IPS DF 19.7 (cell line): ENCODE data around the gene CBFA2T3.
"Not testable (repeated sequence)": the region's sequence is repeated elsewhere in the genome, so short reads cannot be mapped to it uniquely, and the experiment has no call there.

Experiments
- DNase-seq: peaks from one replicate; pipeline ENCODE4 v3.0.0-alpha.2; 2013; ENCODE audit warnings: low read depth, low spot score

The CBFA2T3 gene

GRCh38 chr16:88923450-88923849, 53.6 kb downstream of the CBFA2T3 start:
- no peak for DNase-seq

DNA sequence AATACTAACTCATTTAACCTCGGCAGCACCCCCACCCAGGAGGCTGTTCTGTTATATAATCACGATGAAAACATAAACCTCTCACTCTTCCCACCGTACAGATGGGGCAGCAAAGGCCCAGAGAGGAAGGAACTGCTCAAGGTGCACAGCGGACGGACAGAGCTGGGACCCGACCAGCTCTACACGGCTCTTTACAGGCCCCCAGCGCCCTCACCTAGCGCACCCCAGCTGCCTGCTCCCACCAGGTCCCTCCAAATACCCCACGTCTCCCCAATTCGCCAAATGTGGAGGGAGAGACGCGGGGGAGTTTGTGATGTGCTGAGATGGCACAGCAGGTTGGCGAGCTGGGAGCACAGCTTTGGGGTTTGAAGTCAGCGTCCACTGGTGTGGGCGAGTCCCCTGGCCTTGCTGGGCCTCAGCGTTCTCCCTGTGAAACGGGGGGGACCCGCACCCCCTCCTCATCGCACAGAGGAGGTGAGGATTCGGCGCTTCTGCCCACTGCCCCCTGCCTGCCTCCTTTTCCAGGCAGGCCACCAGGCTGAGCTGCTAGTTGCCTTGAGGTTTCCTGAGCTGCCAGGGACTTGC, 54.1 kb downstream of the CBFA2T3 start:
- DNase-seq, result no peak

GRCh38 chr16:88922114-88922825, 54.7 kb downstream of the CBFA2T3 start:
- DNase-seq, result no peak

DNA sequence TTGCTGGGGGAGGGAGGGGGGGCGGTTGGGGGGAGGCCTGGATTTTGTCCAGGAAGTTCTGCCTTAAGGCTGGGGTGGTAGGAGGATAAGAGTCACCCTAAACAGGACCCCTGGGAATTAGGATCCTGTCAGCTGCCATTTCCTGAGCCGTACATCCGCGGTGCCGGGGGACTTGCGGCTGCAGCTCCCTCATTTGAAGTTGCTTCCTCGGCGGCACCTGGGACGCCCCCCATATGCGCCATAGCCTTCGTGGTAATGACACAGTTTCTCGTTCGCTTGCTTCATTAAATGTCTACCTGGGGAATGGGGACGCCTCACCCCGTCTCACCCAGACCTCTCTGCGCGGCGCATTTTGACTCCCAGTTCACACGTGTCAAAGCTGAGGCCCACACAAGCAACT, 55.4 kb downstream of the CBFA2T3 start:
- no peak for DNase-seq

GRCh38 chr16:88920618-88921590, 56.1 kb downstream of the CBFA2T3 start:
- DNase-seq, result no peak

- DNase-seq, result no peak
These were observed 57.1 kb downstream of the CBFA2T3 start for GRCh38 chr16:88919936-88920335.

DNA sequence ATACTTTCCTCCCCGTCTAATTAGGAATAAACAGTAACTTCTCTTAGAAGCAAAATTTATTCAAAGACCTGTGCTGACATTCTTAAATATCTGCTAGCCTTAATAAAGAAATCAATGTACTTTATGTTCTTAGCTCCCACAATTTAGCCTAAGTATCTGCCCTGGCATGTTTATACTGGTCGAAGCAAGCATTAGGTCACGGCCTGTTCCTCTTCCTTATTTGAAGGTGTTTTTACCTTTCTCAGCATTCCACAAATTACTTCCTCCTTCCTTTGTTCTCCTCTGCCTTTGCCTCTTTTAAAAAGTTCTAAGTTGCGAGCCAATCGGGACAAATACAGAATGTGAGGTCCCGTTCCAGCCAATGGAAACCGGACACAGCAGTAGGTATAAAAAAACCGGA, 58.1 kb downstream of the CBFA2T3 start:
- DNase-seq, result not testable (repeated sequence)

- DNase-seq, result no peak
These were observed 58.9 kb downstream of the CBFA2T3 start for GRCh38 chr16:88917915-88918627.

DNA sequence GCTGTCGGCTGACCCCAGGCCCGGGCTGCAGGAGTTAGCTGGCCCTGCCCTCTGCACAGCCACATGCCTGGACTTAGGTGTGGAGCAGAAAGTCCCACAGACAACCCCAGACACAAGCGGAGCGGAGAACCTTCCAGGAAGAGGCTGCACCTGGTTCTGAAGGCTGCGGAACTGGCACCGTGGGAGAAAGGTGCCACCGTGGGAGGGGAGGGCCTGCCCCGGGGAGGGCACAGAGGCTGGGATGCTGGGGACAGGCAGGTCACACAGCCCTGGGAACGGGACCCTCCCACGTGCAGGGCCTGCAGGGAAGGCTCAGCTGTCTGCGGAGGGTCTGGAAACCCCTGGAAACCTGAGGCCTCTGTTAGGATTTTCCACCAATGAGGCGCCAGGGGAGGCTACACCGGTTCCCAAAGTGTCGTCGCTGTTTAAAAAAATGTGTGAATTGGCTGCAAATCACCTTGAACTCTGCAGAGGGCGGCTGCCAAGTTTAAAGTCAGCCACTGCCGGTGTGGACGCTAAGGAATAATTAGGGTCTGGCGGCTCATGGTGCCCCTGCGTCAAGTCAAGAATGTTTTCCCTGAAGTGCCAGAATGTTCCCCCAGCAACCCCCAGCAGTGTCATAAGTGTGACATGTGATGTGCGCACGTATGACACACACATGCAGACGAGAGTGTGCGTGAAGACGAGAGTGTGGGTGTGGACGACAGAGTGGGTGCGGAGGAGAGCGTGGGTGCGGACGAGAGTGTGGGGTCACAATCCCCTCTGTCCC, 59.7 kb downstream of the CBFA2T3 start:
- no peak for DNase-seq

GRCh38 chr16:88915639-88916327, 61.2 kb downstream of the CBFA2T3 start:
- DNase-seq, result no peak

DNA sequence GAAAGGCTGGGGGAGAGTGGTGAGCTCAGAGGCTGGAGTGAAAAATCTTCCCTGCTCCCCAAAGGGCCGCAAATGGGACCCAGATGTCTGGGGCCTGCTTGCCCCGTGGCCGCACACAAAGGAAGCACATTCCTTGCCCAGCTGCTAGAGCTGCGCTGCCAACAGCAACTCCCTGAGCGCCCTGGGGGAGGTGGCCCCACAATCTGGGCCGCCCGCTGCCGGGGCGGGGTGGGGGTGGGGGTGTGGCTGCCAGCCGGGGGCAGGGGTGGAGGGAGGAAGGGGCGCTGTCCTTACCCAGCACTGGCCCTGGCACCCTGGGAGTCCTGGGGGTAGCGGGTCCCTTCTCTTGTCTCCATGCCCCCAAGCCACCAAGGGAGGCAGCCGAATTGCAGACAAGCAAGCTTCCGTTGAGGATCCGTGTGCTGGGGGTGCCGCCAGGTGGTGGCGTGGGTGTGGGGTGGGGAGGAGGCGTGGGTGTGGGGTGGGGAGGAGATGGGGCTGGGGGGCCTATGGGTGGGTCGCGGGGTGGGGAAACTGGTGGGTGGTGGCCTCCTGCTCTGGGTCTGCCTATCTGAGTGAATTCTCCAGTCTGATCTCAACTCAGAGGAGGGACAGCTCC, 62.1 kb downstream of the CBFA2T3 start:
- DNase-seq, result no peak

GRCh38 chr16:88913870-88914269, 63.1 kb downstream of the CBFA2T3 start:
- DNase-seq, result no peak

DNA sequence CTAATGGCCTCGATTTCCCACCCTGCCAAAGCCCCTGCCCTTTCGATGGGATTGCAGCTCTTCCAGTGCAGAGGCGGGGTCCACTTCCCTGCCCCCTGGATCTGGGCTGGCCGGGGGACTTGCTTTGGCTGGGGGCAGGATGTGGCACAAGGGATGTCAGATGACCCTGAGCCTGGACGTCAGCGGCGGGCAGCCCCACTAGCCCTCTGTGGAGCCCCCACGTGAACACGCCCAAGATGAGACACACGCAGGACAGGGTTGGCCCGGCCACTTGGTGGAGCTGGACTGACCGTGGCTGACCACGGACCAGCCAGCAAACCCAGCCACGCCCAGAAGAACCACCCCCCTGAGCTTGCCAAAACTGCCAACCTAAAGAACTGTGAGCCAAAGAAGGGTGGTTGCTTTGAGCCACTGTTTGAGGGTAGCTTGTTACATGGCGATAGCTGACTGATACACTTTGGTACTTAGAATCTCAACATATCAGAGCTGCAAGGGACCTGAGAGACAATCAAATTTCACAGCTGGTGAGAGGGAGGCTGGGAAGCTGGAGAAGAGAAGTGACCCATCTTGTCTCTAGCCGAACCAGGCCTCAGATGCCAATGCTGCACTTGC, 63.9 kb downstream of the CBFA2T3 start:
- DNase-seq, result no peak

GRCh38 chr16:88912556-88912955, 64.5 kb downstream of the CBFA2T3 start:
- DNase-seq, result no peak

DNA sequence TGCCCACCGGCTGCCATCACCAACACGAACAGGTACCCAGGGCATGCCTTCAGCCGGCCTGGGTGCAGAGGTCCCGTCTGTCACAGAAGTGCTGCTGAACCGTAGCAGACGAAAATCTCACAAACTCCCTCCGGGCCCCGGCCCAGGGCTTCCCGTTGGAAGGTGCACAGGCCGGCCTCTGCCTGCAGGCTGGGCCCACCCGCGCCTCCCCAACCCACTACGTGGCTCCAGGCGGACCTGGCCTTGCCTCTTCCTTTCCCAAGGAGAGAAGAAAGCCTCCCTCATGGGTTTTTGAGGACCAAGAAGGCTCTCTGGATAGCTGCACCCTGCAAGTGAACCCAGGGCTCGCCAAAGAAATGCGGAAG, 65.1 kb downstream of the CBFA2T3 start:
- DNase-seq, result no peak

- DNase-seq, result no peak
These were observed 65.7 kb downstream of the CBFA2T3 start for GRCh38 chr16:88911136-88911945.

DNA sequence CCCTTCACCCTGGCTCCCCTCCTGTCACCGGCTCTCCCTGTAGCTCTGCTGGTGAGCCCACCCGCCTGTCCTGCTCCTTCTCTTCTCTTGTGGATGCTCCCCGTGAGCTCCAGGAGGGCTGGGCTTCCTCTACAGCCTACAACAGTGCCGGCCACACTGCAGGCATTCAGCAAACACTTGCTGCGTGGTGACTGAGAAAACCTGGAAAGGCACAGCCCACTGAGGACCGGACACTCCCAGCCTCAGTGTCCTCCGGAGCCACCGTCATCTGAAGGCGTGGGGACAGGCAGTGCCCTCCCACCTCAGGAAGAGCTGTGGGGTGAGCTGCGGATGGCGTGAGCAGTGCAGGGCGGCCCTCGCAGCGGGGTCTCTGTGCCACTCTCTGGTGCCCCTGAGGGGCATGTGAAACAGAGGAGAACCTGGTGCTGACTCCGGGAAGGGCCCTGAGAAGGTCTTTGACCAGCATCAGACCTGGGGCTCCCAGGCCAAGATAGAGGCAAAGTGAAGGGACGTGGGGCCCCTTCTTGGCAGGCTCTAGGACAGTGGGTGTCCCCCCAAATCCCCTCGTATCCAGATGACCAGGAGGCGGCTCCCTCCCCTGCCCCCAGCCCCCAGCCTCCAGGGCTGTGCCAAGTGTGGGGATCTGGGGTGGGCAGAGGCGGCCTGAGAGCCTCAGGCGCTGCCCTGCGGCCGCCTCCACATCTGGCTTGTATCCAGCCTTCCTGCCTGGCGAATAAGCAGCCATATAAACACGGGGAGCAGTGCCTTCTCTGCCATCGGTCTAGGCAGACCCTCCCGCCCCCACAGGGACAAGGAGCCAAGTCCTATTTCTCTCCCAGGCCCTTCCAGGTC, 66.5 kb downstream of the CBFA2T3 start:
- DNase-seq, result no peak
